HepG2 (cell line): Measurements from ENCODE around the gene CARMIL1. TPM values are rescaled to one million over a fixed set of nuclear protein-coding genes. Genes with fewer than 3 reads are reported as not detected.

Experiments
- KDM6A ChIP-seq: IDR thresholded peaks from 2 replicates; pipeline ENCODE4 v1.6.1; 2016; ENCODE audit warnings: low read depth
- MTA3 ChIP-seq: sonication (generic); formaldehyde crosslinking; IDR thresholded peaks from 2 replicates; pipeline ENCODE4 v1.4.0; 2020; ENCODE audit warnings: missing genetic modification reagents
- MTF1 ChIP-seq: sonication (generic); formaldehyde crosslinking; IDR thresholded peaks from 2 replicates; pipeline ENCODE4 v1.5.0; 2020; ENCODE audit warnings: missing genetic modification reagents
- NFKB2 ChIP-seq: sonication (generic); formaldehyde crosslinking; IDR thresholded peaks from 2 replicates; pipeline ENCODE4 v1.4.0; 2020; ENCODE audit warnings: missing genetic modification reagents, borderline replicate concordance
- ZMYM3 ChIP-seq: sonication (generic); formaldehyde crosslinking; IDR thresholded peaks from 2 replicates; pipeline ENCODE4 v1.5.1; 2020; ENCODE audit warnings: mild to moderate bottlenecking, missing genetic modification reagents
- ZNF329 ChIP-seq: sonication (generic); formaldehyde crosslinking; IDR thresholded peaks from 2 replicates; pipeline ENCODE4 v1.9.0; 2021; ENCODE audit warnings: low read depth, mild to moderate bottlenecking, missing genetic modification reagents
- polyA plus RNA-seq, 8 experiments: library from polyadenylated mRNA; depleted of rRNA in 3 of 8; stranded (reverse) in 7 of 8; unstranded in 1 of 8; fragments of >200 nt; fragmentation: Illumina TruSeq in 4 of 8; extraction: Trizol in 4 of 8; gene quantifications; 2 replicates each; pipeline versions ENCODE4 v1.2.1 to v1.2.3, GENCODE V29; 2011 to 2016; ENCODE audit warnings: low read depth in 4 of 8, missing spikeins in 1 of 8, mixed read lengths in 1 of 8; ENCODE audit not compliant: insufficient read depth in 1 of 8
- total RNA-seq, 5 experiments: library from RNA; depleted of rRNA; stranded (reverse); fragments of >200 nt; fragmentation: Illumina TruSeq; extraction: Trizol; gene quantifications; 2 replicates each; pipeline ENCODE4 v1.2.3, GENCODE V29; 2016; ENCODE audit warnings: low read depth in 1 of 5
- TF ChIP-seq, protein P1 (sequence below): IDR thresholded peaks from 2 replicates; pipeline ENCODE4 v1.6.1; 2016; ENCODE audit warnings: low read depth, missing genetic modification reagents, missing compliant biosample characterization
- TF ChIP-seq, protein P2 (sequence below): sonication (generic); formaldehyde crosslinking; IDR thresholded peaks from 2 replicates; pipeline ENCODE4 v1.4.0; 2020; ENCODE audit warnings: mild to moderate bottlenecking, missing genetic modification reagents
- TF ChIP-seq, protein P3 (sequence below): sonication (generic); formaldehyde crosslinking; IDR thresholded peaks from 2 replicates; pipeline ENCODE4; 2020; ENCODE audit warnings: missing genetic modification reagents, mild to moderate bottlenecking, borderline replicate concordance
- TF ChIP-seq, protein P4 (sequence below): sonication (generic); formaldehyde crosslinking; IDR thresholded peaks from 2 replicates; pipeline ENCODE4 v1.4.0; 2020; ENCODE audit warnings: mild to moderate bottlenecking, missing genetic modification reagents
- TF ChIP-seq, protein P5 (sequence below): sonication (generic); formaldehyde crosslinking; conservative IDR thresholded peaks from 2 replicates; pipeline ENCODE4 v1.4.0; 2020; ENCODE audit warnings: missing genetic modification reagents
- TF ChIP-seq, protein P6 (sequence below): sonication (generic); formaldehyde crosslinking; IDR thresholded peaks from 2 replicates; pipeline ENCODE4 v1.4.0; 2020; ENCODE audit warnings: missing genetic modification reagents

CARMIL1 gene
- total and polyA plus RNA-seq, 2 of the 13 experiments (the other 11 are each of a cell fraction or from before 2014, with no cell fraction given): 1.8 to 2.6 TPM

DNA sequence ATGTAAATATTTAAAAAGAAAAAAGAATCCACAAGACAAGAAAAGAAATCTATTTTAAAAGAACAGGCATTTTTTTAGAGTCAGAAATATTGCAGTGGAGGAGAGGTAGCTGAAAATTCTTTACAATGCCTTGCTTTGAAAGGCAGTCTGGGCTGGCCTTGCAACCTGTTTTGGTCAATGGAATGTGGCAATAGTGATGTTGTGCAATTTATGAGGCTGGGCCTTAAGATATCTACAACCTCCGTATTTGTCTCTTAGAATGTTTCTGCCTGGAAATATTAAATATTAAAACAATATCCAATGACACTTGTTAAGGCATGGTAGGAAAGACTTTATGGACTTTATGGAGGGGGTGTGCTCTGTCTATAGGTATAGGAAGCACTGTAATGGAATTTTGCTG lies 358.0 kb downstream of the CARMIL1 start (continued):
- TF ChIP-seq, protein P1, sequence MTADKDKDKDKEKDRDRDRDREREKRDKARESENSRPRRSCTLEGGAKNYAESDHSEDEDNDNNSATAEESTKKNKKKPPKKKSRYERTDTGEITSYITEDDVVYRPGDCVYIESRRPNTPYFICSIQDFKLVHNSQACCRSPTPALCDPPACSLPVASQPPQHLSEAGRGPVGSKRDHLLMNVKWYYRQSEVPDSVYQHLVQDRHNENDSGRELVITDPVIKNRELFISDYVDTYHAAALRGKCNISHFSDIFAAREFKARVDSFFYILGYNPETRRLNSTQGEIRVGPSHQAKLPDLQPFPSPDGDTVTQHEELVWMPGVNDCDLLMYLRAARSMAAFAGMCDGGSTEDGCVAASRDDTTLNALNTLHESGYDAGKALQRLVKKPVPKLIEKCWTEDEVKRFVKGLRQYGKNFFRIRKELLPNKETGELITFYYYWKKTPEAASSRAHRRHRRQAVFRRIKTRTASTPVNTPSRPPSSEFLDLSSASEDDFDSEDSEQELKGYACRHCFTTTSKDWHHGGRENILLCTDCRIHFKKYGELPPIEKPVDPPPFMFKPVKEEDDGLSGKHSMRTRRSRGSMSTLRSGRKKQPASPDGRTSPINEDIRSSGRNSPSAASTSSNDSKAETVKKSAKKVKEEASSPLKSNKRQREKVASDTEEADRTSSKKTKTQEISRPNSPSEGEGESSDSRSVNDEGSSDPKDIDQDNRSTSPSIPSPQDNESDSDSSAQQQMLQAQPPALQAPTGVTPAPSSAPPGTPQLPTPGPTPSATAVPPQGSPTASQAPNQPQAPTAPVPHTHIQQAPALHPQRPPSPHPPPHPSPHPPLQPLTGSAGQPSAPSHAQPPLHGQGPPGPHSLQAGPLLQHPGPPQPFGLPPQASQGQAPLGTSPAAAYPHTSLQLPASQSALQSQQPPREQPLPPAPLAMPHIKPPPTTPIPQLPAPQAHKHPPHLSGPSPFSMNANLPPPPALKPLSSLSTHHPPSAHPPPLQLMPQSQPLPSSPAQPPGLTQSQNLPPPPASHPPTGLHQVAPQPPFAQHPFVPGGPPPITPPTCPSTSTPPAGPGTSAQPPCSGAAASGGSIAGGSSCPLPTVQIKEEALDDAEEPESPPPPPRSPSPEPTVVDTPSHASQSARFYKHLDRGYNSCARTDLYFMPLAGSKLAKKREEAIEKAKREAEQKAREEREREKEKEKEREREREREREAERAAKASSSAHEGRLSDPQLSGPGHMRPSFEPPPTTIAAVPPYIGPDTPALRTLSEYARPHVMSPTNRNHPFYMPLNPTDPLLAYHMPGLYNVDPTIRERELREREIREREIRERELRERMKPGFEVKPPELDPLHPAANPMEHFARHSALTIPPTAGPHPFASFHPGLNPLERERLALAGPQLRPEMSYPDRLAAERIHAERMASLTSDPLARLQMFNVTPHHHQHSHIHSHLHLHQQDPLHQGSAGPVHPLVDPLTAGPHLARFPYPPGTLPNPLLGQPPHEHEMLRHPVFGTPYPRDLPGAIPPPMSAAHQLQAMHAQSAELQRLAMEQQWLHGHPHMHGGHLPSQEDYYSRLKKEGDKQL (CRISPR knock-in tag): no peak
- TF ChIP-seq, protein P2, sequence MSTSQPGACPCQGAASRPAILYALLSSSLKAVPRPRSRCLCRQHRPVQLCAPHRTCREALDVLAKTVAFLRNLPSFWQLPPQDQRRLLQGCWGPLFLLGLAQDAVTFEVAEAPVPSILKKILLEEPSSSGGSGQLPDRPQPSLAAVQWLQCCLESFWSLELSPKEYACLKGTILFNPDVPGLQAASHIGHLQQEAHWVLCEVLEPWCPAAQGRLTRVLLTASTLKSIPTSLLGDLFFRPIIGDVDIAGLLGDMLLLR (CRISPR knock-in tag): no peak
- TF ChIP-seq KDM6A (CRISPR knock-in tag) (no peak), ZNF329 (CRISPR knock-in tag) (no peak), NFKB2 (no peak), ZMYM3 (CRISPR knock-in tag) (no peak), MTA3 (CRISPR knock-in tag) (no peak), MTF1 (CRISPR knock-in tag) (no peak)
- TF ChIP-seq, protein P3, sequence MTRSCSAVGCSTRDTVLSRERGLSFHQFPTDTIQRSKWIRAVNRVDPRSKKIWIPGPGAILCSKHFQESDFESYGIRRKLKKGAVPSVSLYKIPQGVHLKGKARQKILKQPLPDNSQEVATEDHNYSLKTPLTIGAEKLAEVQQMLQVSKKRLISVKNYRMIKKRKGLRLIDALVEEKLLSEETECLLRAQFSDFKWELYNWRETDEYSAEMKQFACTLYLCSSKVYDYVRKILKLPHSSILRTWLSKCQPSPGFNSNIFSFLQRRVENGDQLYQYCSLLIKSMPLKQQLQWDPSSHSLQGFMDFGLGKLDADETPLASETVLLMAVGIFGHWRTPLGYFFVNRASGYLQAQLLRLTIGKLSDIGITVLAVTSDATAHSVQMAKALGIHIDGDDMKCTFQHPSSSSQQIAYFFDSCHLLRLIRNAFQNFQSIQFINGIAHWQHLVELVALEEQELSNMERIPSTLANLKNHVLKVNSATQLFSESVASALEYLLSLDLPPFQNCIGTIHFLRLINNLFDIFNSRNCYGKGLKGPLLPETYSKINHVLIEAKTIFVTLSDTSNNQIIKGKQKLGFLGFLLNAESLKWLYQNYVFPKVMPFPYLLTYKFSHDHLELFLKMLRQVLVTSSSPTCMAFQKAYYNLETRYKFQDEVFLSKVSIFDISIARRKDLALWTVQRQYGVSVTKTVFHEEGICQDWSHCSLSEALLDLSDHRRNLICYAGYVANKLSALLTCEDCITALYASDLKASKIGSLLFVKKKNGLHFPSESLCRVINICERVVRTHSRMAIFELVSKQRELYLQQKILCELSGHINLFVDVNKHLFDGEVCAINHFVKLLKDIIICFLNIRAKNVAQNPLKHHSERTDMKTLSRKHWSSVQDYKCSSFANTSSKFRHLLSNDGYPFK: no peak
- TF ChIP-seq, protein P4, sequence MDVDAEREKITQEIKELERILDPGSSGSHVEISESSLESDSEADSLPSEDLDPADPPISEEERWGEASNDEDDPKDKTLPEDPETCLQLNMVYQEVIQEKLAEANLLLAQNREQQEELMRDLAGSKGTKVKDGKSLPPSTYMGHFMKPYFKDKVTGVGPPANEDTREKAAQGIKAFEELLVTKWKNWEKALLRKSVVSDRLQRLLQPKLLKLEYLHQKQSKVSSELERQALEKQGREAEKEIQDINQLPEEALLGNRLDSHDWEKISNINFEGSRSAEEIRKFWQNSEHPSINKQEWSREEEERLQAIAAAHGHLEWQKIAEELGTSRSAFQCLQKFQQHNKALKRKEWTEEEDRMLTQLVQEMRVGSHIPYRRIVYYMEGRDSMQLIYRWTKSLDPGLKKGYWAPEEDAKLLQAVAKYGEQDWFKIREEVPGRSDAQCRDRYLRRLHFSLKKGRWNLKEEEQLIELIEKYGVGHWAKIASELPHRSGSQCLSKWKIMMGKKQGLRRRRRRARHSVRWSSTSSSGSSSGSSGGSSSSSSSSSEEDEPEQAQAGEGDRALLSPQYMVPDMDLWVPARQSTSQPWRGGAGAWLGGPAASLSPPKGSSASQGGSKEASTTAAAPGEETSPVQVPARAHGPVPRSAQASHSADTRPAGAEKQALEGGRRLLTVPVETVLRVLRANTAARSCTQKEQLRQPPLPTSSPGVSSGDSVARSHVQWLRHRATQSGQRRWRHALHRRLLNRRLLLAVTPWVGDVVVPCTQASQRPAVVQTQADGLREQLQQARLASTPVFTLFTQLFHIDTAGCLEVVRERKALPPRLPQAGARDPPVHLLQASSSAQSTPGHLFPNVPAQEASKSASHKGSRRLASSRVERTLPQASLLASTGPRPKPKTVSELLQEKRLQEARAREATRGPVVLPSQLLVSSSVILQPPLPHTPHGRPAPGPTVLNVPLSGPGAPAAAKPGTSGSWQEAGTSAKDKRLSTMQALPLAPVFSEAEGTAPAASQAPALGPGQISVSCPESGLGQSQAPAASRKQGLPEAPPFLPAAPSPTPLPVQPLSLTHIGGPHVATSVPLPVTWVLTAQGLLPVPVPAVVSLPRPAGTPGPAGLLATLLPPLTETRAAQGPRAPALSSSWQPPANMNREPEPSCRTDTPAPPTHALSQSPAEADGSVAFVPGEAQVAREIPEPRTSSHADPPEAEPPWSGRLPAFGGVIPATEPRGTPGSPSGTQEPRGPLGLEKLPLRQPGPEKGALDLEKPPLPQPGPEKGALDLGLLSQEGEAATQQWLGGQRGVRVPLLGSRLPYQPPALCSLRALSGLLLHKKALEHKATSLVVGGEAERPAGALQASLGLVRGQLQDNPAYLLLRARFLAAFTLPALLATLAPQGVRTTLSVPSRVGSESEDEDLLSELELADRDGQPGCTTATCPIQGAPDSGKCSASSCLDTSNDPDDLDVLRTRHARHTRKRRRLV (CRISPR knock-in tag): no peak
- TF ChIP-seq, protein P5, sequence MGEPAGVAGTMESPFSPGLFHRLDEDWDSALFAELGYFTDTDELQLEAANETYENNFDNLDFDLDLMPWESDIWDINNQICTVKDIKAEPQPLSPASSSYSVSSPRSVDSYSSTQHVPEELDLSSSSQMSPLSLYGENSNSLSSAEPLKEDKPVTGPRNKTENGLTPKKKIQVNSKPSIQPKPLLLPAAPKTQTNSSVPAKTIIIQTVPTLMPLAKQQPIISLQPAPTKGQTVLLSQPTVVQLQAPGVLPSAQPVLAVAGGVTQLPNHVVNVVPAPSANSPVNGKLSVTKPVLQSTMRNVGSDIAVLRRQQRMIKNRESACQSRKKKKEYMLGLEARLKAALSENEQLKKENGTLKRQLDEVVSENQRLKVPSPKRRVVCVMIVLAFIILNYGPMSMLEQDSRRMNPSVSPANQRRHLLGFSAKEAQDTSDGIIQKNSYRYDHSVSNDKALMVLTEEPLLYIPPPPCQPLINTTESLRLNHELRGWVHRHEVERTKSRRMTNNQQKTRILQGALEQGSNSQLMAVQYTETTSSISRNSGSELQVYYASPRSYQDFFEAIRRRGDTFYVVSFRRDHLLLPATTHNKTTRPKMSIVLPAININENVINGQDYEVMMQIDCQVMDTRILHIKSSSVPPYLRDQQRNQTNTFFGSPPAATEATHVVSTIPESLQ (CRISPR knock-in tag): no peak
- TF ChIP-seq, protein P6, sequence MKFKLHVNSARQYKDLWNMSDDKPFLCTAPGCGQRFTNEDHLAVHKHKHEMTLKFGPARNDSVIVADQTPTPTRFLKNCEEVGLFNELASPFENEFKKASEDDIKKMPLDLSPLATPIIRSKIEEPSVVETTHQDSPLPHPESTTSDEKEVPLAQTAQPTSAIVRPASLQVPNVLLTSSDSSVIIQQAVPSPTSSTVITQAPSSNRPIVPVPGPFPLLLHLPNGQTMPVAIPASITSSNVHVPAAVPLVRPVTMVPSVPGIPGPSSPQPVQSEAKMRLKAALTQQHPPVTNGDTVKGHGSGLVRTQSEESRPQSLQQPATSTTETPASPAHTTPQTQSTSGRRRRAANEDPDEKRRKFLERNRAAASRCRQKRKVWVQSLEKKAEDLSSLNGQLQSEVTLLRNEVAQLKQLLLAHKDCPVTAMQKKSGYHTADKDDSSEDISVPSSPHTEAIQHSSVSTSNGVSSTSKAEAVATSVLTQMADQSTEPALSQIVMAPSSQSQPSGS: peak; percentile 28; the same call in 1 of the 2 replicates
